Endothelial cell of umbilical vein (primary cell): ENCODE data around the gene TLR6. TPM values are rescaled to one million over a fixed set of nuclear protein-coding genes. Genes with fewer than 3 reads are reported as not detected.

Experiments used
- BruUV-seq: library from RNA; stranded (reverse); fragments of 400-500 nt; replicated peaks from 2 replicates; lab custom pipeline; 2021; lab: Mats Ljungman, UMichigan
- CTCF ChIA-PET: fragments of 300-600, 350-600 bp; sonication (Branson Sonifier 250); formaldehyde crosslinking; loops from one replicate; lab custom pipeline; 2021; ENCODE audit warnings: antibody characterized with exemption, inconsistent platforms; lab: Charles Lee
- POLR2A ChIA-PET: fragments of 300-600, 350-600 bp; sonication (Branson Sonifier 250); formaldehyde crosslinking; loops from one replicate; lab custom pipeline; 2021; ENCODE audit warnings: antibody characterized with exemption, inconsistent platforms; lab: Charles Lee
- DNase-seq: peaks from one replicate; pipeline ENCODE4 v3.0.0-alpha.2; 2011; ENCODE audit warnings: low read depth, low spot score
- FAIRE-seq: peaks from 2 replicates; lab custom pipeline; 2011; peaks lifted over from hg19 to GRCh38; lab: Jason Lieb, UNC
- H2AFZ ChIP-seq: 2 replicates; pipeline ENCODE4 v1.6.0; 2012; ENCODE audit warnings: low read depth, low read length, control low read depth, inconsistent platforms
- H3K27ac ChIP-seq: 2 replicates; pipeline ENCODE4 v1.5.1; 2011; ENCODE audit warnings: low read depth, mild to moderate bottlenecking, control low read depth, low read length, moderate library complexity; ENCODE audit not compliant: insufficient read depth
- H3K27me3 ChIP-seq, 2 experiments: 2 replicates each; pipeline versions ENCODE4 v1.6.0 to v1.6.1; 2011; ENCODE audit warnings: low read length in 2 of 2, mixed read lengths in 1 of 2; ENCODE audit not compliant: control insufficient read depth in 2 of 2, insufficient read depth in 2 of 2
- H3K36me3 ChIP-seq, 2 experiments: 2 replicates in 1 of 2; 3 replicates in 1 of 2; pipeline ENCODE4 v1.5.1; 2011; ENCODE audit warnings: low read length in 2 of 2, mild to moderate bottlenecking in 1 of 2, moderate library complexity in 1 of 2; ENCODE audit not compliant: control insufficient read depth in 2 of 2, insufficient read depth in 2 of 2; ENCODE audit errors: extremely low read depth in 1 of 2
- H3K4me1 ChIP-seq: 3 replicates; pipeline ENCODE4 v1.5.1; 2011; ENCODE audit warnings: mild to moderate bottlenecking, low read length; ENCODE audit not compliant: control insufficient read depth, insufficient read depth; ENCODE audit errors: extremely low read depth
- H3K4me2 ChIP-seq: 2 replicates; pipeline ENCODE4 v1.6.1; 2011; ENCODE audit warnings: low read length, control low read depth, mixed read lengths; ENCODE audit not compliant: insufficient read depth
- H3K4me3 ChIP-seq, 3 experiments: fragments of 200-600 bp in 1 of 3; sonication (generic), shearing (Covaris generic) in 1 of 3; replicated peaks in 1 of 3; 2 replicates each; pipeline ENCODE4 v1.5.1; 2011 to 2016; ENCODE audit warnings: control low read depth in 3 of 3, low read length in 3 of 3, mild to moderate bottlenecking in 2 of 3, inconsistent platforms in 1 of 3, low read depth in 1 of 3, moderate library complexity in 1 of 3; ENCODE audit not compliant: insufficient read depth in 1 of 3
- H3K79me2 ChIP-seq: 2 replicates; pipeline ENCODE4 v1.6.0; 2012; ENCODE audit warnings: low read length, inconsistent platforms; ENCODE audit not compliant: control insufficient read depth, insufficient read depth
- H3K9ac ChIP-seq: replicated peaks from 2 replicates; pipeline ENCODE3; 2011; ENCODE audit warnings: low read length, control low read depth; ENCODE audit not compliant: insufficient read depth; ENCODE audit errors: extremely low read depth
- H3K9me1 ChIP-seq: replicated peaks from 3 replicates; pipeline ENCODE4 v1.6.0; 2011; ENCODE audit warnings: mild to moderate bottlenecking, low read length; ENCODE audit not compliant: control insufficient read depth, insufficient read depth; ENCODE audit errors: extremely low read depth
- H3K9me3 ChIP-seq: replicated peaks from 2 replicates; pipeline ENCODE4 v1.5.1; 2012; ENCODE audit warnings: low read length, inconsistent platforms; ENCODE audit not compliant: control insufficient read depth, insufficient read depth
- H4K20me1 ChIP-seq: replicated peaks from 2 replicates; pipeline ENCODE3; 2011; ENCODE audit warnings: mild to moderate bottlenecking, low read length; ENCODE audit not compliant: control insufficient read depth, insufficient read depth; ENCODE audit errors: extremely low read depth
- EZH2 ChIP-seq: IDR thresholded peaks from 2 replicates; pipeline ENCODE4 v1.6.1; 2012; ENCODE audit warnings: borderline replicate concordance, low read depth, mild to moderate bottlenecking, moderate library complexity, low read length, inconsistent platforms; ENCODE audit not compliant: severe bottlenecking
- FOS ChIP-seq: IDR thresholded peaks from 2 replicates; pipeline ENCODE4 v1.6.1; 2011; ENCODE audit warnings: mild to moderate bottlenecking, low read length, moderate library complexity, borderline replicate concordance; ENCODE audit not compliant: insufficient read depth
- GATA2 ChIP-seq: IDR thresholded peaks from 2 replicates; pipeline ENCODE4 v1.7.0; 2011; ENCODE audit warnings: low read depth, mild to moderate bottlenecking, moderate library complexity, mixed read lengths, low read length; ENCODE audit not compliant: insufficient read length, insufficient read depth
- JUN ChIP-seq: IDR thresholded peaks from 2 replicates; pipeline ENCODE4 v1.6.1; 2011; ENCODE audit warnings: borderline replicate concordance, low read depth; ENCODE audit not compliant: insufficient read length, insufficient read depth
- MAX ChIP-seq: IDR thresholded peaks from 2 replicates; pipeline ENCODE4 v1.6.1; 2011; ENCODE audit not compliant: insufficient read depth, insufficient read length
- MYC ChIP-seq: IDR thresholded peaks from one replicate; pipeline ENCODE4 v1.6.1; 2011; ENCODE audit warnings: mild to moderate bottlenecking, low read depth, low read length
- POLR2A ChIP-seq: IDR thresholded peaks from 2 replicates; pipeline ENCODE4 v1.6.1; 2012; ENCODE audit warnings: low read depth, mild to moderate bottlenecking, control low read depth, low read length
- POLR2AphosphoS5 ChIP-seq: IDR thresholded peaks from 2 replicates; pipeline ENCODE4 v1.6.1; 2012; ENCODE audit warnings: low read depth, mild to moderate bottlenecking, control low read depth, low read length, moderate library complexity; ENCODE audit not compliant: insufficient read depth
- dilution Hi-C: fragments of 300-500 bp; cut with MboI; formaldehyde crosslinking; loops from one replicate; pipeline ENCODE4 v1.15.0; 2019; ENCODE audit warnings: low sequenced_read_pairs; ENCODE audit not compliant: extremely low pct_ligation_motif_present
- intact Hi-C: fragments of 100-400 bp; cut with micrococcal nuclease; formaldehyde crosslinking; loops from one replicate; pipeline ENCODE4 v1.10.0; 2022
- polyA plus RNA-seq, 4 experiments: library from polyadenylated mRNA; depleted of rRNA in 3 of 4; stranded (reverse) in 3 of 4; unstranded in 1 of 4; fragments of >200 nt; gene quantifications; 2 replicates each; pipeline versions ENCODE4 v1.2.1 to v1.2.3, GENCODE V29; 2011 to 2012; ENCODE audit warnings: missing spikeins in 1 of 4
- total RNA-seq: library from RNA; stranded (reverse); gene quantifications from 2 replicates; pipeline ENCODE4 v1.2.3, GENCODE V29; 2021
- TF ChIP-seq, protein P1 (sequence below), 2 donors: IDR thresholded peaks; 1 replicate in 1 of 2; 2 replicates in 1 of 2; pipeline ENCODE4 v1.5.1; 2011; ENCODE audit warnings: low read length in 2 of 2, mild to moderate bottlenecking in 2 of 2, moderate library complexity in 2 of 2, control low read depth in 1 of 2, inconsistent platforms in 1 of 2, low read depth in 1 of 2; ENCODE audit not compliant: insufficient read depth in 1 of 2; ENCODE audit errors: extremely low read depth in 1 of 2

The TLR6 gene
- total and polyA plus RNA-seq, 2 donors (not counting 3 experiments of a cell fraction or from before 2014, with no cell fraction given) = 0.19 to 1.7 TPM

- Histone ChIP-seq H4K20me1 (no peaks in the 10 kb centered on the region), H3K27me3 (peaks cover 0 to 2% of the 10 kb centered on the region in 2 experiments), H3K9me3 (no peaks in the 10 kb centered on the region), H3K4me3 (no peak overlapping the region), H3K36me3 (no peaks in the 10 kb centered on the region), H2AFZ (no peak overlapping the region), H3K4me2 (no peak overlapping the region), H3K9me1 (no peaks in the 10 kb centered on the region), H3K79me2 (no peaks in the 10 kb centered on the region), H3K9ac (no peak overlapping the region), H3K27ac (no peak overlapping the region), H3K4me1 (no peaks in the 10 kb centered on the region)
- dilution Hi-C loops (no loop called here), intact Hi-C loops (no loop called here)
- FAIRE-seq = no peak
- TF ChIP-seq, protein P1, sequence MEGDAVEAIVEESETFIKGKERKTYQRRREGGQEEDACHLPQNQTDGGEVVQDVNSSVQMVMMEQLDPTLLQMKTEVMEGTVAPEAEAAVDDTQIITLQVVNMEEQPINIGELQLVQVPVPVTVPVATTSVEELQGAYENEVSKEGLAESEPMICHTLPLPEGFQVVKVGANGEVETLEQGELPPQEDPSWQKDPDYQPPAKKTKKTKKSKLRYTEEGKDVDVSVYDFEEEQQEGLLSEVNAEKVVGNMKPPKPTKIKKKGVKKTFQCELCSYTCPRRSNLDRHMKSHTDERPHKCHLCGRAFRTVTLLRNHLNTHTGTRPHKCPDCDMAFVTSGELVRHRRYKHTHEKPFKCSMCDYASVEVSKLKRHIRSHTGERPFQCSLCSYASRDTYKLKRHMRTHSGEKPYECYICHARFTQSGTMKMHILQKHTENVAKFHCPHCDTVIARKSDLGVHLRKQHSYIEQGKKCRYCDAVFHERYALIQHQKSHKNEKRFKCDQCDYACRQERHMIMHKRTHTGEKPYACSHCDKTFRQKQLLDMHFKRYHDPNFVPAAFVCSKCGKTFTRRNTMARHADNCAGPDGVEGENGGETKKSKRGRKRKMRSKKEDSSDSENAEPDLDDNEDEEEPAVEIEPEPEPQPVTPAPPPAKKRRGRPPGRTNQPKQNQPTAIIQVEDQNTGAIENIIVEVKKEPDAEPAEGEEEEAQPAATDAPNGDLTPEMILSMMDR (IDR thresholded peaks at IDR 0.05; ENCODE audit: extremely low read depth in 1 of 2, insufficient read depth in 1 of 2, low read depth in 1 of 2, low read length in 2 of 2) = no peak
- TF ChIP-seq MYC = no peak
- TF ChIP-seq EZH2 = no peak
- TF ChIP-seq POLR2A = no peak
- TF ChIP-seq POLR2AphosphoS5 = no peak
- no peak for DNase-seq
- POLR2A ChIA-PET = no interaction called here
- CTCF ChIA-PET = interaction anchor here (1.1 to 4.6 kb wide), 9 partner anchors 10 to 712 kb away, joined by 3 to 89 read pairs (median 26); partner anchors contain the start of gene TLR1
- BruUV-seq = no TSS peak
These were observed 75.7 kb downstream of the TLR6 start for GRCh38 chr4:38780833-38781484.

- Histone ChIP-seq H3K4me2 (no peak overlapping the region), H2AFZ (no peak overlapping the region), H3K36me3 (no peaks in the 10 kb centered on the region), H4K20me1 (no peaks in the 10 kb centered on the region), H3K4me3 (no peak overlapping the region), H3K4me1 (no peaks in the 10 kb centered on the region), H3K79me2 (no peaks in the 10 kb centered on the region), H3K27me3 (peaks cover 5 to 7% of the 10 kb centered on the region in 2 experiments), H3K9me3 (no peaks in the 10 kb centered on the region), H3K9ac (no peak overlapping the region), H3K9me1 (no peaks in the 10 kb centered on the region), H3K27ac (no peak overlapping the region)
- TF ChIP-seq POLR2AphosphoS5 (no peak), FOS (no peak), GATA2 (no peak), MYC (no peak), MAX (no peak), POLR2A (no peak), JUN (no peak), EZH2 (no peak)
- TF ChIP-seq, protein P1 (IDR thresholded peaks at IDR 0.05; ENCODE audit: extremely low read depth in 1 of 2, insufficient read depth in 1 of 2, low read depth in 1 of 2, low read length in 2 of 2) = no peak
- no TSS peak for BruUV-seq
- ChIA-PET CTCF (interaction anchor here (1.1 to 4.1 kb wide), 2 partner anchors 9 to 24 kb away, joined by 4 to 56 read pairs; no protein-coding TSS in a partner anchor), POLR2A (no interaction called here)
- FAIRE-seq = no peak
- intact Hi-C loops (no loop called here), dilution Hi-C loops (no loop called here)
- no peak for DNase-seq
These were observed 76.8 kb downstream of the TLR6 start for GRCh38 chr4:38779790-38780189.
